H9 (cell line): ENCODE measurements around the gene DDX28. TPM values are rescaled to one million over a fixed set of nuclear protein-coding genes. Genes with fewer than 3 reads are reported as not detected.

ENCODE experiments used
- DNase-seq: peaks from one replicate; pipeline ENCODE4 v3.0.0-alpha.2; 2017
- H2AFZ ChIP-seq: one replicate; pipeline ENCODE4 v1.6.1; 2013; ENCODE audit warnings: mild to moderate bottlenecking, low read length, control low read depth, moderate library complexity
- H2AK5ac ChIP-seq: 2 replicates; pipeline ENCODE4 v1.6.1; 2013; ENCODE audit warnings: low read length, control low read depth, mixed read lengths; ENCODE audit not compliant: insufficient read length
- H2BK120ac ChIP-seq: one replicate; pipeline ENCODE4 v1.6.1; 2013; ENCODE audit warnings: low read depth, mild to moderate bottlenecking, low read length, control low read depth, inconsistent platforms; ENCODE audit not compliant: poor library complexity, severe bottlenecking
- H2BK12ac ChIP-seq: 2 replicates; pipeline ENCODE4 v1.6.1; 2013; ENCODE audit warnings: low read length, control low read depth, mixed read lengths, low read depth; ENCODE audit not compliant: insufficient read length
- H2BK15ac ChIP-seq: 2 replicates; pipeline ENCODE4 v1.6.1; 2013; ENCODE audit warnings: low read depth, low read length, control low read depth
- H2BK20ac ChIP-seq: one replicate; pipeline ENCODE4 v1.6.1; 2013; ENCODE audit warnings: low read depth, mild to moderate bottlenecking, low read length, control low read depth, inconsistent platforms; ENCODE audit not compliant: poor library complexity, severe bottlenecking
- H2BK5ac ChIP-seq: 2 replicates; pipeline ENCODE4 v1.6.1; 2013; ENCODE audit warnings: low read length, control low read depth, mixed read lengths; ENCODE audit not compliant: insufficient read length
- H3K14ac ChIP-seq: 2 replicates; pipeline ENCODE4 v1.6.1; 2013; ENCODE audit warnings: low read length, control low read depth; ENCODE audit not compliant: insufficient read depth
- H3K18ac ChIP-seq: 2 replicates; pipeline ENCODE4 v1.6.1; 2013; ENCODE audit warnings: low read depth, mild to moderate bottlenecking, mixed read lengths, low read length, control low read depth; ENCODE audit not compliant: insufficient read length
- H3K23ac ChIP-seq: 2 replicates; pipeline ENCODE4 v1.6.1; 2013; ENCODE audit warnings: low read length, control low read depth, mixed read lengths, low read depth; ENCODE audit not compliant: insufficient read length
- H3K23me2 ChIP-seq: 2 replicates; pipeline ENCODE4 v1.6.1; 2013; ENCODE audit warnings: low read depth, mild to moderate bottlenecking, mixed read lengths, low read length, control low read depth; ENCODE audit not compliant: insufficient read length, poor library complexity, severe bottlenecking
- H3K27ac ChIP-seq: 2 replicates; pipeline ENCODE4 v1.5.1; 2013; ENCODE audit warnings: low read length, control low read depth, mixed read lengths, low read depth; ENCODE audit not compliant: insufficient read length
- H3K27me3 ChIP-seq: 2 replicates; pipeline ENCODE4 v1.6.1; 2013; ENCODE audit warnings: low read length, control low read depth, inconsistent platforms; ENCODE audit not compliant: insufficient read depth
- H3K4ac ChIP-seq: 2 replicates; pipeline ENCODE4 v1.6.1; 2013; ENCODE audit warnings: low read depth, mild to moderate bottlenecking, control low read depth, inconsistent platforms, low read length, moderate library complexity
- H3K4me1 ChIP-seq: 2 replicates; pipeline ENCODE4 v1.6.1; 2013; ENCODE audit warnings: low read length, control low read depth, inconsistent platforms; ENCODE audit not compliant: insufficient read depth
- H3K4me2 ChIP-seq: 2 replicates; pipeline ENCODE4 v1.6.1; 2013; ENCODE audit warnings: low read length, control low read depth, mixed read lengths; ENCODE audit not compliant: insufficient read length, insufficient read depth
- H3K56ac ChIP-seq: 2 replicates; pipeline ENCODE4 v1.6.1; 2013; ENCODE audit warnings: low read depth, mild to moderate bottlenecking, mixed read lengths, low read length, control low read depth; ENCODE audit not compliant: insufficient read length
- H3K79me1 ChIP-seq: 2 replicates; pipeline ENCODE4 v1.6.1; 2013; ENCODE audit warnings: low read depth, mild to moderate bottlenecking, moderate library complexity, low read length, control low read depth, inconsistent platforms; ENCODE audit not compliant: insufficient read depth, poor library complexity, severe bottlenecking
- H3K79me2 ChIP-seq: 2 replicates; pipeline ENCODE4 v1.6.1; 2013; ENCODE audit warnings: low read length, control low read depth, inconsistent platforms; ENCODE audit not compliant: insufficient read depth
- H3K9ac ChIP-seq: 2 replicates; pipeline ENCODE4 v1.6.1; 2013; ENCODE audit warnings: low read length, control low read depth, mixed read lengths; ENCODE audit not compliant: insufficient read length; ENCODE audit errors: extremely low read depth
- H3K9me3 ChIP-seq: one replicate; pipeline ENCODE4 v1.6.1; 2013; ENCODE audit warnings: low read depth, low read length, inconsistent platforms; ENCODE audit not compliant: control insufficient read depth
- H3T11ph ChIP-seq: one replicate; pipeline ENCODE4 v1.6.1; 2013; ENCODE audit warnings: mild to moderate bottlenecking, low read length, control low read depth, inconsistent platforms
- H4K20me1 ChIP-seq: one replicate; pipeline ENCODE4 v1.6.1; 2013; ENCODE audit not compliant: control insufficient read depth, insufficient read length, insufficient read depth
- H4K5ac ChIP-seq: 2 replicates; pipeline ENCODE4 v1.6.1; 2013; ENCODE audit warnings: low read depth, mild to moderate bottlenecking, mixed read lengths, low read length, control low read depth; ENCODE audit not compliant: insufficient read length
- H4K8ac ChIP-seq: replicated peaks from 2 replicates; pipeline ENCODE4 v1.6.1; 2013; ENCODE audit warnings: low read length, control low read depth, mixed read lengths, low read depth; ENCODE audit not compliant: insufficient read length
- H4K91ac ChIP-seq: 2 replicates; pipeline ENCODE4 v1.6.1; 2013; ENCODE audit warnings: low read depth, mild to moderate bottlenecking, moderate library complexity, mixed read lengths, low read length, control low read depth; ENCODE audit not compliant: insufficient read length
- H3K27ac Mint-ChIP-seq, 3 experiments: 2 replicates in 2 of 3; 3 replicates in 1 of 3; pipeline ENCODE4 v1.8.0; 2020 to 2021; ENCODE audit warnings: mixed read lengths in 3 of 3, mild to moderate bottlenecking in 1 of 3, moderate library complexity in 1 of 3
- H3K27me3 Mint-ChIP-seq: 2 replicates; pipeline ENCODE4 v1.8.0; 2021; ENCODE audit warnings: low read depth, mild to moderate bottlenecking, moderate library complexity, mixed read lengths
- H3K36me3 Mint-ChIP-seq, 3 experiments: 2 replicates in 2 of 3; 3 replicates in 1 of 3; pipeline ENCODE4 v1.8.0; 2020 to 2021; ENCODE audit warnings: low read depth in 3 of 3, mixed read lengths in 3 of 3; ENCODE audit not compliant: insufficient read depth in 1 of 3
- H3K4me1 Mint-ChIP-seq, 2 experiments: 2 replicates each; pipeline ENCODE4 v1.8.0; 2020; ENCODE audit warnings: mixed read lengths in 2 of 2
- H3K4me3 Mint-ChIP-seq, 2 experiments: 2 replicates in 1 of 2; 3 replicates in 1 of 2; pipeline ENCODE4 v1.8.0; 2020 to 2021; ENCODE audit warnings: mild to moderate bottlenecking in 2 of 2, mixed read lengths in 2 of 2, moderate library complexity in 1 of 2
- H3K9me3 Mint-ChIP-seq, 2 experiments: 2 replicates in 1 of 2; 3 replicates in 1 of 2; pipeline ENCODE4 v1.8.0; 2020; ENCODE audit warnings: mild to moderate bottlenecking in 2 of 2, mixed read lengths in 2 of 2, moderate library complexity in 1 of 2
- CTCF ChIP-seq: fragments of 200-600 bp; sonication (generic); conservative IDR thresholded peaks from 3 replicates; pipeline ENCODE4 v1.8.0; 2021; ENCODE audit warnings: antibody characterized with exemption, mild to moderate bottlenecking
- WGBS: extraction: QIAGEN DNeasy Blood & Tissue Kit; methylation state at CpG from one replicate; pipeline ENCODE4 v1.1.7; 2013; ENCODE audit warnings: missing lambda C conversion rate, low lambda C conversion rate, mixed read lengths; ENCODE audit not compliant: insufficient read length; ENCODE audit errors: extremely low coverage; 5-methylcytosine and 5-hydroxymethylcytosine counted together
- total RNA-seq: library from RNA; stranded (reverse); gene quantifications from 2 replicates; pipeline ENCODE4 v1.2.1, GENCODE V29; 2021

Gene DDX28
- total RNA-seq, 1 experiment from 2014 or later: 22.9 TPM

- no peak for TF ChIP-seq CTCF
- H3K27ac Mint-ChIP-seq: peak overlapping the region in 2 of 3 experiments; percentile 7 to 70; a peak in 3 of 7 replicates
- Histone ChIP-seq H2AFZ (no peak overlapping the region), H3K56ac (no peak overlapping the region), H3K4me1 (peaks cover 5% of the 10 kb centered on the region; the same call in 1 of the 2 replicates), H3K9ac (no peak overlapping the region), H3K4ac (no peak overlapping the region), H4K5ac (no peak overlapping the region), H2BK12ac (no peak overlapping the region), H3K23me2 (no peaks in the 10 kb centered on the region), H3K23ac (no peak overlapping the region), H3K14ac (no peak overlapping the region), H2BK15ac (no peak overlapping the region), H3K27me3 (no peaks in the 10 kb centered on the region), H3K27ac (no peak overlapping the region), H3K4me2 (no peak overlapping the region), H3K9me3 (no peaks in the 10 kb centered on the region), H2AK5ac (no peak overlapping the region), H3K18ac (no peak overlapping the region), H2BK5ac (no peak overlapping the region), H2BK120ac (no peak overlapping the region), H4K91ac (no peak overlapping the region), H3T11ph (no peak overlapping the region), H4K8ac (no peak overlapping the region), H3K79me1 (no peaks in the 10 kb centered on the region), H2BK20ac (no peak overlapping the region), H4K20me1 (no peaks in the 10 kb centered on the region), H3K79me2 (no peaks in the 10 kb centered on the region)
- H3K27me3 Mint-ChIP-seq: peaks cover 5% of the 10 kb centered on the region
- H3K36me3 Mint-ChIP-seq: no peaks in the 10 kb centered on the region
- no CpG with 5 or more reads among the region's 9 CpGs for WGBS
- H3K9me3 Mint-ChIP-seq: no peaks in the 10 kb centered on the region
- peaks cover 13 to 18% of the 10 kb centered on the region in 2 experiments for H3K4me1 Mint-ChIP-seq
- no peak for DNase-seq
- H3K4me3 Mint-ChIP-seq: no peak overlapping the region
These were observed 17.8 kb downstream of the DDX28 start for GRCh38 chr16:68005211-68005610.
